K562 (cell line): ENCODE measurements around the gene CAMK2D. TPM values are rescaled to one million over a fixed set of nuclear protein-coding genes. Genes with fewer than 3 reads are reported as not detected.
A peak's percentile ranks its signal among the peaks of the same experiment; 100 is the strongest.

Experiments
- CREB5 ChIP-seq: fragments of 250-450 bp; sonication (Bioruptor Pico); IDR thresholded peaks from 2 replicates; pipeline ENCODE4 v1.5.0; 2020; ENCODE audit warnings: mild to moderate bottlenecking
- CTBP1 ChIP-seq: fragments of 450-650 bp; IDR thresholded peaks from 2 replicates; pipeline ENCODE4 v1.6.1; 2016; ENCODE audit warnings: borderline replicate concordance
- HOMEZ ChIP-seq: fragments of 250-450 bp; sonication (Bioruptor Pico); IDR thresholded peaks from 2 replicates; pipeline ENCODE4 v1.4.0; 2020; ENCODE audit warnings: mild to moderate bottlenecking, moderate library complexity
- MIER1 ChIP-seq: fragments of 450-650 bp; IDR thresholded peaks from 2 replicates; pipeline ENCODE4 v1.6.1; 2016; ENCODE audit warnings: antibody characterized with exemption, mild to moderate bottlenecking, low read depth
- MXI1 ChIP-seq: IDR thresholded peaks from 2 replicates; pipeline ENCODE4 v1.6.1; 2011; ENCODE audit warnings: low read depth, mild to moderate bottlenecking, improper control_type of control experiment, low read length
- PRDM10 ChIP-seq: fragments of 450-650 bp; IDR thresholded peaks from 2 replicates; pipeline ENCODE4 v1.6.1; 2018; ENCODE audit not compliant: partially characterized antibody
- RAD21 ChIP-seq, 2 experiments: fragments of 250-450 bp in 1 of 2; fragments of 450-650 bp in 1 of 2; sonication (Bioruptor Pico) in 1 of 2; formaldehyde crosslinking in 1 of 2; IDR thresholded peaks in 1 of 2; conservative IDR thresholded peaks in 1 of 2; 2 replicates each; pipeline versions ENCODE4 v1.4.0 to v1.8.0; 2020 to 2022; ENCODE audit warnings: mild to moderate bottlenecking in 2 of 2, moderate library complexity in 1 of 2
- REST ChIP-seq, 2 experiments: fragments of 450-650 bp; formaldehyde crosslinking in 1 of 2; IDR thresholded peaks; 2 replicates each; pipeline versions ENCODE4 v1.4.0 to v1.6.1; 2014 to 2020; ENCODE audit warnings: mild to moderate bottlenecking in 2 of 2, borderline replicate concordance in 1 of 2, low read depth in 1 of 2
- SPI1 ChIP-seq: IDR thresholded peaks from 2 replicates; pipeline ENCODE4 v1.6.1; 2011; ENCODE audit warnings: low read depth, low read length, control low read depth, borderline replicate concordance
- XRCC3 ChIP-seq: fragments of 450-650 bp; IDR thresholded peaks from 2 replicates; pipeline ENCODE4 v1.6.1; 2017; ENCODE audit warnings: mild to moderate bottlenecking, moderate library complexity
- ZFPM2 ChIP-seq: fragments of 250-450 bp; sonication (Bioruptor Pico); IDR thresholded peaks from 2 replicates; pipeline ENCODE4 v1.5.1; 2022; ENCODE audit warnings: mild to moderate bottlenecking
- ZNF766 ChIP-seq: fragments of 200-800 bp; sonication (Bioruptor generic); conservative IDR thresholded peaks from 2 replicates; pipeline ENCODE4 v1.6.1; 2016; ENCODE audit warnings: missing genetic modification characterization, missing compliant biosample characterization
- polyA plus RNA-seq, 8 experiments: library from polyadenylated mRNA; depleted of rRNA in 4 of 8; stranded (reverse) in 5 of 8; unstranded in 3 of 8; fragments of >200 nt; fragmentation: Nextera tagmentation in 2 of 8; fragmentation: Illumina TruSeq in 1 of 8; extraction: Ambion mirVana in 2 of 8; extraction: Trizol in 1 of 8; gene quantifications; 2 replicates each; pipeline versions ENCODE4 v1.2.1 to v1.2.3, GENCODE V29; 2011 to 2014; ENCODE audit warnings: inconsistent platforms in 1 of 8, missing spikeins in 1 of 8
- total RNA-seq, 7 experiments: library from RNA; depleted of rRNA in 6 of 7; stranded (reverse); fragments of >200 nt in 6 of 7; fragmentation: Illumina TruSeq in 2 of 7; extraction: Trizol in 2 of 7; gene quantifications; 2 replicates each; pipeline versions ENCODE4 v1.2.1 to v1.2.3, GENCODE V29; 2011 to 2021; ENCODE audit warnings: low replicate concordance in 1 of 7

CAMK2D gene
- total and polyA plus RNA-seq, 9 of the 15 experiments (the other 6 are each of a cell fraction or from before 2014, with no cell fraction given) = 0.01 to 0.33 (median 0.04) TPM; not detected in 2

GRCh38 chr4:113547487-113548042, 214.0 kb downstream of the CAMK2D start (continued):
- TF ChIP-seq ZFPM2 (CRISPR knock-in tag) (no peak), RAD21 (CRISPR knock-in tag; conservative IDR thresholded peaks at IDR 0.05 in 1 of 2, IDR thresholded peaks at IDR 0.05 in 1 of 2) (peak; percentile 22 to 58), SPI1 (no peak), HOMEZ (CRISPR knock-in tag) (no peak), MXI1 (no peak), CTBP1 (peak; percentile 58; the same call in 1 of the 2 replicates), ZNF766 (CRISPR knock-in tag) (no peak), CREB5 (CRISPR knock-in tag) (no peak), REST (IDR thresholded peaks at IDR 0.05; ENCODE audit: borderline replicate concordance) (peak; percentile 63; the same call in 1 of the 2 replicates), REST (CRISPR knock-in tag; IDR thresholded peaks at IDR 0.05; ENCODE audit: low read depth) (no peak), PRDM10 (no peak), MIER1 (no peak), XRCC3 (no peak)
